ENCODE measurements around the gene VANGL1. TPM values are rescaled to one million over a fixed set of nuclear protein-coding genes. Genes with fewer than 3 reads are reported as not detected.

VANGL1 gene
- total RNA-seq, 1 donor from 2014 or later: 13.8 TPM

DNA sequence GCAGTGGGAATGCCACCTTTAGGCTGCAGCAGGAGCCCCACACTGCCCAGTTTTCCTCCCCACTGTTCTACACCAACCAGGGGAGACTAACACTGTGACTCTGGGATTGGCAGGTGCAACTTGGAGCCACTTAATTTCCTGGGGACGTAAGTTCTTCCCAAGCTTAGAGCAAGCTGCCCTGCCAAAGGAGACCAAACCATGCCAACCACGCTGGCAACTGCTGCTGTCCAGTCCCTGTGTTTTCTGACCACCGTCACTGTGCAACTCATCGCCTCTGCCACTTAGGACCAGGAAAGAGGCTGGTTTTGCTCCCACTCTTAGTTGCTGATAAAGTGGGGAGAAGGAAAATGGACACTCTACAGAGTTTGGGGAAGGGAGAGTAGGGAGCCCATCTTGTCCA is 50.5 kb downstream of the VANGL1 start:
- H3K36me3 Mint-ChIP-seq (ENCODE audit: low read depth, unreplicated experiment): peaks cover 13% of the 10 kb centered on the region
- no peaks in the 10 kb centered on the region for H3K4me1 Mint-ChIP-seq (ENCODE audit: low read depth, unreplicated experiment)

DNA sequence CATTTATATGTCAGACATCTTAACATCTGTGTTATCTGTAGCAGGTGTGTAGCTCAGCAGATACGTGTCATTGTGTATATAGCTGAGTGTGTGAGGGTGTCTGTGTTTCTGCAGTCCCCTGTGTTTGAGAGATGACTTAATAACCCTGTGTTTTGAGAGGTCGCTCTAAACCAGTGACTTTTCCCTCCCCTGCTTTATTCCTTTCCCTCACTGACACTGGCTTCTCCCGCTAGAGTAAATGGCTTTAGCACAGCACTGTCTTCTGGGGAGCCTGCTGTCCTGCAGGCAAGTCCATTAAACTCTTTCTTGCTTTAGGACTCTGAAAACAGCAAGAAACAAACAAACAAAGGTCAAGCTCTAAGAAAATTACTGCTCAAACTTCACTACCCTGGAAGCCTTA is 53.0 kb downstream of the VANGL1 start:
- H3K27ac ChIP-seq (ENCODE audit: low read depth, low read length): no peak overlapping the region
- H4K20me1 ChIP-seq (ENCODE audit: insufficient read depth, low read length): no peaks in the 10 kb centered on the region
- Mint-ChIP-seq H3K4me1 (ENCODE audit: low read depth, unreplicated experiment) (no peaks in the 10 kb centered on the region), H3K27me3 (ENCODE audit: low read depth, unreplicated experiment) (no peaks in the 10 kb centered on the region), H3K4me3 (ENCODE audit: unreplicated experiment) (no peak overlapping the region), H3K9me3 (ENCODE audit: unreplicated experiment) (no peaks in the 10 kb centered on the region), H3K27ac (ENCODE audit: unreplicated experiment) (no peak overlapping the region), H3K36me3 (ENCODE audit: low read depth, unreplicated experiment) (peaks cover 13% of the 10 kb centered on the region)
- no peak overlapping the region for H2AFZ ChIP-seq (ENCODE audit: low read depth, low read length)
- peaks cover 14% of the 10 kb centered on the region for H3K36me3 ChIP-seq (ENCODE audit: insufficient read depth, low read length)
- H3K4me2 ChIP-seq (ENCODE audit: low read length): no peak overlapping the region
- no peak overlapping the region for H3K4me3 ChIP-seq (ENCODE audit: insufficient read depth, low read depth, low read length)
- no peaks in the 10 kb centered on the region for H3K79me2 ChIP-seq (ENCODE audit: insufficient read depth, low read length)
- H3K4me1 ChIP-seq (ENCODE audit: insufficient read depth, low read length): no peaks in the 10 kb centered on the region
- no peak overlapping the region for H3K9ac ChIP-seq (ENCODE audit: low read length)
- FAIRE-seq (no peak), DNase-seq (ENCODE audit: low read depth) (no peak)
- TF ChIP-seq, protein P1, sequence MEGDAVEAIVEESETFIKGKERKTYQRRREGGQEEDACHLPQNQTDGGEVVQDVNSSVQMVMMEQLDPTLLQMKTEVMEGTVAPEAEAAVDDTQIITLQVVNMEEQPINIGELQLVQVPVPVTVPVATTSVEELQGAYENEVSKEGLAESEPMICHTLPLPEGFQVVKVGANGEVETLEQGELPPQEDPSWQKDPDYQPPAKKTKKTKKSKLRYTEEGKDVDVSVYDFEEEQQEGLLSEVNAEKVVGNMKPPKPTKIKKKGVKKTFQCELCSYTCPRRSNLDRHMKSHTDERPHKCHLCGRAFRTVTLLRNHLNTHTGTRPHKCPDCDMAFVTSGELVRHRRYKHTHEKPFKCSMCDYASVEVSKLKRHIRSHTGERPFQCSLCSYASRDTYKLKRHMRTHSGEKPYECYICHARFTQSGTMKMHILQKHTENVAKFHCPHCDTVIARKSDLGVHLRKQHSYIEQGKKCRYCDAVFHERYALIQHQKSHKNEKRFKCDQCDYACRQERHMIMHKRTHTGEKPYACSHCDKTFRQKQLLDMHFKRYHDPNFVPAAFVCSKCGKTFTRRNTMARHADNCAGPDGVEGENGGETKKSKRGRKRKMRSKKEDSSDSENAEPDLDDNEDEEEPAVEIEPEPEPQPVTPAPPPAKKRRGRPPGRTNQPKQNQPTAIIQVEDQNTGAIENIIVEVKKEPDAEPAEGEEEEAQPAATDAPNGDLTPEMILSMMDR (IDR thresholded peaks at IDR 0.05; ENCODE audit: insufficient read depth, low read depth, low read length): no peak
- H3K27me3 ChIP-seq (ENCODE audit: insufficient read depth, low read length): no peaks in the 10 kb centered on the region
- no peaks in the 10 kb centered on the region for H3K9me3 ChIP-seq (ENCODE audit: insufficient read depth, low read depth, low read length)

More for the DNA sequence above, 50.5 kb downstream of the VANGL1 start:
- no peak for DNase-seq (ENCODE audit: low read depth)
- Histone ChIP-seq H3K9me3 (ENCODE audit: insufficient read depth, low read depth, low read length) (no peaks in the 10 kb centered on the region), H3K27me3 (ENCODE audit: insufficient read depth, low read length) (no peaks in the 10 kb centered on the region), H3K4me2 (ENCODE audit: low read length) (no peak overlapping the region), H3K27ac (ENCODE audit: low read depth, low read length) (no peak overlapping the region), H3K79me2 (ENCODE audit: insufficient read depth, low read length) (no peaks in the 10 kb centered on the region), H3K36me3 (ENCODE audit: insufficient read depth, low read length) (peaks cover 17% of the 10 kb centered on the region), H3K9ac (ENCODE audit: low read length) (no peak overlapping the region), H2AFZ (ENCODE audit: low read depth, low read length) (no peak overlapping the region), H4K20me1 (ENCODE audit: insufficient read depth, low read length) (no peaks in the 10 kb centered on the region), H3K4me1 (ENCODE audit: insufficient read depth, low read length) (no peaks in the 10 kb centered on the region), H3K4me3 (ENCODE audit: insufficient read depth, low read depth, low read length) (no peak overlapping the region)
- no peak overlapping the region for H3K4me3 Mint-ChIP-seq (ENCODE audit: unreplicated experiment)
- H3K27ac Mint-ChIP-seq (ENCODE audit: unreplicated experiment): no peak overlapping the region
- no peaks in the 10 kb centered on the region for H3K27me3 Mint-ChIP-seq (ENCODE audit: low read depth, unreplicated experiment)
- H3K9me3 Mint-ChIP-seq (ENCODE audit: unreplicated experiment): no peaks in the 10 kb centered on the region
- TF ChIP-seq, protein P1 (IDR thresholded peaks at IDR 0.05; ENCODE audit: insufficient read depth, low read depth, low read length): no peak
- TF ChIP-seq EZH2 (IDR thresholded peaks at IDR 0.05; ENCODE audit: insufficient read depth, low read length): no peak
- no peak for FAIRE-seq

DNA sequence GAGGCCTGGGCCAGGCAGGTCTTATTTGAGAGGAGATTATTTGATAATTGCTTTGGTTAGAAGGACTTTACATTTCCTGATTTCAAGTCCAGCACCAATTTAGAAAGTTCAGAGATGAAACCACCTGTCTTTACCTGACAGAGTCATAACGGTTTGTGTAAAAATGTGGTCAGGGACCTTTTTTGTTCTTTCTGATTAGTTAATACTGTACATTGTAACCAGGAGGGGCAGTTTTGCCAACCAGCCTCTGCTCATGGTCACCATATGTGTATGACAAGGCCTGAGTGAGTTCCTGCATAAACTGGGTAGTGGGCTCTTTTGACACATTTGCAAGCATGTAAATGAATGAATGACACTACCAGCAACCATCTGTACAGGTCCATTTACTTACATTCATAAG is 55.8 kb downstream of the VANGL1 start:
- no peak for DNase-seq (ENCODE audit: low read depth)
- H3K4me2 ChIP-seq (ENCODE audit: low read length): no peak overlapping the region
- no peaks in the 10 kb centered on the region for H4K20me1 ChIP-seq (ENCODE audit: insufficient read depth, low read length)
- H3K79me2 ChIP-seq (ENCODE audit: insufficient read depth, low read length): no peaks in the 10 kb centered on the region
- H3K9me3 ChIP-seq (ENCODE audit: insufficient read depth, low read depth, low read length): no peaks in the 10 kb centered on the region
- Mint-ChIP-seq H3K9me3 (ENCODE audit: unreplicated experiment) (no peaks in the 10 kb centered on the region), H3K36me3 (ENCODE audit: low read depth, unreplicated experiment) (no peaks in the 10 kb centered on the region), H3K4me1 (ENCODE audit: low read depth, unreplicated experiment) (no peaks in the 10 kb centered on the region), H3K27ac (ENCODE audit: unreplicated experiment) (no peak overlapping the region), H3K4me3 (ENCODE audit: unreplicated experiment) (no peak overlapping the region), H3K27me3 (ENCODE audit: low read depth, unreplicated experiment) (peaks cover 3% of the 10 kb centered on the region)
- FAIRE-seq: no peak
- no peak overlapping the region for H3K27ac ChIP-seq (ENCODE audit: low read depth, low read length)
- no peaks in the 10 kb centered on the region for H3K27me3 ChIP-seq (ENCODE audit: insufficient read depth, low read length)
- peaks cover 1% of the 10 kb centered on the region for H3K36me3 ChIP-seq (ENCODE audit: insufficient read depth, low read length)
- H3K9ac ChIP-seq (ENCODE audit: low read length): no peak overlapping the region
- no peak overlapping the region for H3K4me3 ChIP-seq (ENCODE audit: insufficient read depth, low read depth, low read length)
- TF ChIP-seq EZH2 (IDR thresholded peaks at IDR 0.05; ENCODE audit: insufficient read depth, low read length): no peak
- TF ChIP-seq, protein P1 (IDR thresholded peaks at IDR 0.05; ENCODE audit: insufficient read depth, low read depth, low read length): no peak
- no peak overlapping the region for H2AFZ ChIP-seq (ENCODE audit: low read depth, low read length)
- no peaks in the 10 kb centered on the region for H3K4me1 ChIP-seq (ENCODE audit: insufficient read depth, low read length)
